Parathyroid adenoma (tissue), 2 donors: Measurements from ENCODE around the gene TSPAN14.

Experiments
- H2AFZ ChIP-seq: fragments of 300-600 bp; sonication (generic); one replicate; pipeline ENCODE4 v1.7.0; 2017; ENCODE audit warnings: antibody characterized with exemption, mild to moderate bottlenecking
- H3K27ac ChIP-seq: fragments of 300-600 bp; sonication (generic); one replicate; pipeline ENCODE4 v1.7.0; 2017
- H3K27me3 ChIP-seq: fragments of 300-600 bp; sonication (generic); one replicate; pipeline ENCODE4 v1.7.0; 2017; ENCODE audit warnings: low read length; ENCODE audit not compliant: control insufficient read depth, insufficient read depth
- H3K36me3 ChIP-seq: fragments of 300-600 bp; sonication (generic); one replicate; pipeline ENCODE4 v1.7.0; 2017; ENCODE audit warnings: low read length; ENCODE audit not compliant: control insufficient read depth, insufficient read depth
- H3K4me1 ChIP-seq: fragments of 300-600 bp; sonication (generic); one replicate; pipeline ENCODE4 v1.7.0; 2017; ENCODE audit warnings: control low read depth
- H3K4me2 ChIP-seq: fragments of 300-600 bp; sonication (generic); one replicate; pipeline ENCODE4 v1.7.0; 2017; ENCODE audit warnings: low read length
- H3K4me3 ChIP-seq: fragments of 300-600 bp; sonication (generic); one replicate; pipeline ENCODE4 v1.7.0; 2017; ENCODE audit warnings: low read depth, low read length
- H3K79me2 ChIP-seq: fragments of 300-600 bp; sonication (generic); one replicate; pipeline ENCODE4 v1.7.0; 2017; ENCODE audit warnings: control low read depth
- H3K9ac ChIP-seq: fragments of 300-600 bp; sonication (generic); one replicate; pipeline ENCODE4 v1.7.0; 2017; ENCODE audit warnings: mild to moderate bottlenecking
- H3K9me3 ChIP-seq: fragments of 300-600 bp; sonication (generic); one replicate; pipeline ENCODE4 v1.7.0; 2017; ENCODE audit warnings: low read length; ENCODE audit not compliant: control insufficient read depth
- CTCF ChIP-seq: fragments of 300-600 bp; sonication (generic); IDR thresholded peaks from one replicate; pipeline ENCODE4 v1.7.0; 2017; ENCODE audit warnings: antibody characterized with exemption, mild to moderate bottlenecking
- donor health status: primary hyperparathyroidism.

Gene TSPAN14

GRCh38 chr10:80436446-80437098, 17.5 kb upstream of the TSPAN14 start:
- no peaks in the 10 kb centered on the region for H3K36me3 ChIP-seq
- TF ChIP-seq CTCF: no peak
- H3K4me3 ChIP-seq: no peak overlapping the region
- H3K4me1 ChIP-seq: no peaks in the 10 kb centered on the region
- H3K27ac ChIP-seq: no peak overlapping the region
- no peak overlapping the region for H3K4me2 ChIP-seq
- H3K79me2 ChIP-seq: no peaks in the 10 kb centered on the region
- H3K27me3 ChIP-seq: no peaks in the 10 kb centered on the region
- no peaks in the 10 kb centered on the region for H3K9me3 ChIP-seq
- no peak overlapping the region for H3K9ac ChIP-seq
- H2AFZ ChIP-seq: no peak overlapping the region

GRCh38 chr10:80437227-80437626, 16.9 kb upstream of the TSPAN14 start:
- Histone ChIP-seq H3K4me1 (no peaks in the 10 kb centered on the region), H3K27ac (no peak overlapping the region), H3K4me3 (no peak overlapping the region), H3K79me2 (no peaks in the 10 kb centered on the region), H3K9ac (no peak overlapping the region), H3K4me2 (no peak overlapping the region), H2AFZ (no peak overlapping the region), H3K9me3 (no peaks in the 10 kb centered on the region), H3K27me3 (no peaks in the 10 kb centered on the region), H3K36me3 (no peaks in the 10 kb centered on the region)
- TF ChIP-seq CTCF: no peak

GRCh38 chr10:80441831-80442230, 12.3 kb upstream of the TSPAN14 start:
- Histone ChIP-seq H3K27ac (no peak overlapping the region), H3K9ac (no peak overlapping the region), H3K4me2 (no peak overlapping the region), H3K79me2 (peaks cover 2% of the 10 kb centered on the region), H2AFZ (no peak overlapping the region), H3K4me3 (no peak overlapping the region), H3K4me1 (peaks cover 20% of the 10 kb centered on the region), H3K9me3 (no peaks in the 10 kb centered on the region), H3K36me3 (no peaks in the 10 kb centered on the region), H3K27me3 (no peaks in the 10 kb centered on the region)
- no peak for TF ChIP-seq CTCF

GRCh38 chr10:80442879-80443278, 11.2 kb upstream of the TSPAN14 start:
- Histone ChIP-seq H3K4me2 (no peak overlapping the region), H3K27ac (peak overlapping the region; percentile 9), H3K27me3 (no peaks in the 10 kb centered on the region), H2AFZ (peak overlapping the region; percentile 59), H3K9ac (no peak overlapping the region), H3K9me3 (no peaks in the 10 kb centered on the region), H3K4me3 (no peak overlapping the region), H3K36me3 (no peaks in the 10 kb centered on the region), H3K4me1 (peaks cover 23% of the 10 kb centered on the region), H3K79me2 (peaks cover 2% of the 10 kb centered on the region)
- no peak for TF ChIP-seq CTCF

- TF ChIP-seq CTCF: peak; percentile 60
- no peak overlapping the region for H3K9ac ChIP-seq
- H3K4me1 ChIP-seq: peaks cover 23% of the 10 kb centered on the region
- H3K27me3 ChIP-seq: no peaks in the 10 kb centered on the region
- peak overlapping the region; percentile 7 for H2AFZ ChIP-seq
- H3K4me2 ChIP-seq: no peak overlapping the region
- no peaks in the 10 kb centered on the region for H3K36me3 ChIP-seq
- peaks cover 2% of the 10 kb centered on the region for H3K79me2 ChIP-seq
- no peak overlapping the region for H3K27ac ChIP-seq
- H3K4me3 ChIP-seq: no peak overlapping the region
- no peaks in the 10 kb centered on the region for H3K9me3 ChIP-seq
Observed at GRCh38 chr10:80443531-80443974, 10.6 kb upstream of the TSPAN14 start.
